ENCODE data around the gene LMNB1. TPM values are rescaled to one million over a fixed set of nuclear protein-coding genes. Genes with fewer than 3 reads are reported as not detected.
"Not testable (repeated sequence)": the region's sequence is repeated elsewhere in the genome, so short reads cannot be mapped to it uniquely, and the experiment has no call there.

The LMNB1 gene
- total RNA-seq, 4 donors from 2014 or later = 13.7 to 61.5 (median 39.2) TPM

GRCh38 chr5:126849101-126849678, 72.3 kb downstream of the LMNB1 start:
- no peak for DNase-seq
- WGBS, 2 donors = 59 to 69% methylated on average over 3 of the region's 3 CpGs
- peak overlapping the region in 2 of 4 donors; percentile 7 to 59 for H3K27ac ChIP-seq
- H3K36me3 ChIP-seq = no peaks in the 10 kb centered on the region
- intact Hi-C loops (cut with DNase I) = no loop called here
- H3K4me3 ChIP-seq = no peak overlapping the region
- TF ChIP-seq POLR2A (IDR thresholded peaks at IDR 0.05) (no peak), CTCF (IDR thresholded peaks at IDR 0.05) (no peak)
- no peaks in the 10 kb centered on the region for H3K9me3 ChIP-seq
- peaks cover 0 to 48% (median 5%) of the 10 kb centered on the region in 3 donors for H3K4me1 ChIP-seq
- no peaks in the 10 kb centered on the region for H3K27me3 ChIP-seq

GRCh38 chr5:126851501-126852011, 74.6 kb downstream of the LMNB1 start:
- Histone ChIP-seq H3K27me3 (no peaks in the 10 kb centered on the region), H3K4me1 (peaks cover 0 to 36% (median under 1%) of the 10 kb centered on the region in 3 donors), H3K36me3 (no peaks in the 10 kb centered on the region), H3K27ac (peak overlapping the region in 3 of 4 donors; percentile 48 to 80 (median 54)), H3K9me3 (no peaks in the 10 kb centered on the region), H3K4me3 (peak overlapping the region in 1 of 4 donors; percentile 9)
- no peak for TF ChIP-seq POLR2A (IDR thresholded peaks at IDR 0.05)
- intact Hi-C loops (cut with DNase I) = no loop called here
- DNase-seq = no peak
- WGBS, 2 donors = 65 to 72% methylated on average over 7 to 14 of the region's 14 CpGs

GRCh38 chr5:126852091-126852571, 75.2 kb downstream of the LMNB1 start:
- Histone ChIP-seq H3K4me3 (peak overlapping the region in 1 of 4 donors; percentile 9), H3K36me3 (no peaks in the 10 kb centered on the region), H3K27ac (peak overlapping the region; percentile 23 to 80 (median 51)), H3K4me1 (peaks cover 0 to 32% (median 0%) of the 10 kb centered on the region in 3 donors), H3K9me3 (no peaks in the 10 kb centered on the region), H3K27me3 (no peaks in the 10 kb centered on the region)
- intact Hi-C loops (cut with DNase I) = no loop called here
- TF ChIP-seq CTCF (IDR thresholded peaks at IDR 0.05) (no peak), POLR2A (IDR thresholded peaks at IDR 0.05) (peak in 1 of 4 donors; percentile 8)
- WGBS, 2 donors = 50 to 67% methylated on average over 4 of the region's 4 CpGs
- no peak for DNase-seq

- H3K36me3 ChIP-seq = no peaks in the 10 kb centered on the region
- peak overlapping the region in 3 of 4 donors; percentile 23 to 80 (median 54) for H3K27ac ChIP-seq
- intact Hi-C loops (cut with DNase I) = no loop called here
- no peaks in the 10 kb centered on the region for H3K9me3 ChIP-seq
- DNase-seq = no peak
- no peak for TF ChIP-seq POLR2A (IDR thresholded peaks at IDR 0.05)
- TF ChIP-seq CTCF (IDR thresholded peaks at IDR 0.05) = no peak
- peaks cover 0 to 32% (median 0%) of the 10 kb centered on the region in 3 donors for H3K4me1 ChIP-seq
- H3K4me3 ChIP-seq = no peak overlapping the region
- 55 to 57% methylated on average over 6 to 7 of the region's 7 CpGs for WGBS, 2 donors
- H3K27me3 ChIP-seq = no peaks in the 10 kb centered on the region
Measured at GRCh38 chr5:126852841-126853271, 75.9 kb downstream of the LMNB1 start.

- peaks cover 0 to 26% (median 0%) of the 10 kb centered on the region in 3 donors for H3K4me1 ChIP-seq
- DNase-seq; intact Hi-C loops (cut with DNase I); H3K36me3 ChIP-seq; H3K27me3 ChIP-seq; H3K4me3 ChIP-seq; H3K9me3 ChIP-seq: not testable (repeated sequence)
- WGBS, 2 donors = 88 to 92% methylated on average over 23 to 27 of the region's 27 CpGs
- H3K27ac ChIP-seq = peak overlapping the region in 1 of 4 donors; percentile 54
Measured at GRCh38 chr5:126853541-126854307, 76.8 kb downstream of the LMNB1 start.
